Hypothalamus (tissue), 51 donors: ENCODE data around the gene PEX5L.
"Not testable (repeated sequence)": the region's sequence is repeated elsewhere in the genome, so short reads cannot be mapped to it uniquely, and the experiment has no call there.

ENCODE experiments used
- DNase-seq, 51 donors: peaks; one replicate each; lab custom pipeline; 2025; lab: John Stamatoyannopoulos, UW

Gene PEX5L, protein sequence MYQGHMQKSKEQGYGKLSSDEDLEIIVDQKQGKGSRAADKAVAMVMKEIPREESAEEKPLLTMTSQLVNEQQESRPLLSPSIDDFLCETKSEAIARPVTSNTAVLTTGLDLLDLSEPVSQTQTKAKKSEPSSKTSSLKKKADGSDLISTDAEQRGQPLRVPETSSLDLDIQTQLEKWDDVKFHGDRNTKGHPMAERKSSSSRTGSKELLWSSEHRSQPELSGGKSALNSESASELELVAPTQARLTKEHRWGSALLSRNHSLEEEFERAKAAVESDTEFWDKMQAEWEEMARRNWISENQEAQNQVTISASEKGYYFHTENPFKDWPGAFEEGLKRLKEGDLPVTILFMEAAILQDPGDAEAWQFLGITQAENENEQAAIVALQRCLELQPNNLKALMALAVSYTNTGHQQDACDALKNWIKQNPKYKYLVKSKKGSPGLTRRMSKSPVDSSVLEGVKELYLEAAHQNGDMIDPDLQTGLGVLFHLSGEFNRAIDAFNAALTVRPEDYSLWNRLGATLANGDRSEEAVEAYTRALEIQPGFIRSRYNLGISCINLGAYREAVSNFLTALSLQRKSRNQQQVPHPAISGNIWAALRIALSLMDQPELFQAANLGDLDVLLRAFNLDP

GRCh38 chr3:180036671-180037455 lies at the start of gene PEX5L:
PEX5L (minus strand) TSS chr3:180036937; CDS start chr3:180036599, 338 bp downstream.
- DNase-seq, result peak in 48 of 51 donors; percentile 10 to 90 (median 58)

GRCh38 chr3:180085122-180085710 lies 48.5 kb upstream of the PEX5L start:
- DNase-seq, result no peak

GRCh38 chr3:180082699-180083098 lies 46.0 kb upstream of the PEX5L start:
- DNase-seq, result no peak

- no peak for DNase-seq
These were observed 41.9 kb upstream of the PEX5L start for GRCh38 chr3:180078592-180078991.

- no peak for DNase-seq
These were observed 36.8 kb upstream of the PEX5L start for GRCh38 chr3:180073561-180073960.

- DNase-seq, result no peak
These were observed 36.0 kb upstream of the PEX5L start for GRCh38 chr3:180072786-180073185.

- DNase-seq, result no peak
These were observed 34.2 kb upstream of the PEX5L start for GRCh38 chr3:180070925-180071324.

DNA sequence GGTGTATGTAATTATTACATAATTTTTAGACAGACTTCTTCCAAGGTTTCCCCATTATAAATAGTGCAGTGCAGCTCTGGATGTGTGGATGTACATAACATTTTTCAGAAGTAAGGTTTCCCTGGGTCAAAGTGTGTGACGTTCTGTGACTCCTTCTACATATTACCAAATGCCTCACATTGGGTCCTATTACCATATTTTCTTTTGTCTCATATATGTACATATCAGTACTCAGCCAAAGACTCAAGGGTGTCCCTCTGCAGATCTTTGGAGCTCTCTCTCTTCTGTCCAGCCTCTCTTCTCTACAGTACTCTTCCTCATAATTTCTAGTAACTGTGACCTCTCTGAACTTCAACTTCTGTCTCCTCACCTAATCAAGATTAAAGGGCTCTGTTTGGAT lies 31.3 kb upstream of the PEX5L start:
- no peak for DNase-seq

- no peak for DNase-seq
These were observed 29.9 kb upstream of the PEX5L start for GRCh38 chr3:180066598-180066997.

DNA sequence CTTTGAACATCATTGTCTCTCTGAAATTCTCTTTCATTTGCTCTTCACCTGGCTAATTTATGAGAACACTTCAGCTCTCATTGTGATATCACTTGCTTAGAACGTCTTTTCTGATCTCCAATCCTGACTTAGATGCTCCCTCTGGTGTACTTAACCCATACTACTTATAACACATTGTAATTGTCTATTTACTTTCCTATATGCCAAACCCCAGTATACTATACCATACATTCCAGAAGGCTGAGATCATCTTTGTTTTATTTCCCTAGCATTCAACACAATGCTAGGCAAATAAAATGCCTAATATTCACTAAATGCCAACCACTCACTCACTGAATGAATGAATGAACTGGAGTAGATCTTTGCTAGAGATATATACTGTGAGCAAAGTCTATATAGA lies 27.0 kb upstream of the PEX5L start:
- no peak for DNase-seq

GRCh38 chr3:180062771-180063170 lies 26.0 kb upstream of the PEX5L start:
- DNase-seq, result no peak

GRCh38 chr3:180059356-180059755 lies 22.6 kb upstream of the PEX5L start:
- DNase-seq, result no peak

- no peak for DNase-seq
These were observed 21.5 kb upstream of the PEX5L start for GRCh38 chr3:180058238-180058637.

DNA sequence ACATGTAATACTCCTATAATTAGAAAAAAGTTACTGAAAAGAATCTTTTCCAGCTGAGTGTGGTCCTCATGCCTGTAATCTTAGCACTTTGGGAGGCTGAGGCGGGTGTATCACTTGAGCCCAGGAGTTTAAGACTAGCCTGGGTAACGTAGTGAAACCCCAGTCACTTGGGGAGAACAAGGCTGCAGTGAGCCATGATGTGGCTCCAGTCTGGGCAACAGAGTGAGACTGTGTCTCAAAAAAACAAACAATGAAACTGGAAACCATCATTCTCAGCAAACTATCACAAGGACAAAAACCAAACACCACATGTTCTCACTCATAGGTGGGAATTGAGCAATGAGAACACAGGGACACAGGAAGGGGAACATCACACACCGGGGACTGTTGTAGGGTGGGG lies 18.9 kb upstream of the PEX5L start:
- DNase-seq, result not testable (repeated sequence)

DNA sequence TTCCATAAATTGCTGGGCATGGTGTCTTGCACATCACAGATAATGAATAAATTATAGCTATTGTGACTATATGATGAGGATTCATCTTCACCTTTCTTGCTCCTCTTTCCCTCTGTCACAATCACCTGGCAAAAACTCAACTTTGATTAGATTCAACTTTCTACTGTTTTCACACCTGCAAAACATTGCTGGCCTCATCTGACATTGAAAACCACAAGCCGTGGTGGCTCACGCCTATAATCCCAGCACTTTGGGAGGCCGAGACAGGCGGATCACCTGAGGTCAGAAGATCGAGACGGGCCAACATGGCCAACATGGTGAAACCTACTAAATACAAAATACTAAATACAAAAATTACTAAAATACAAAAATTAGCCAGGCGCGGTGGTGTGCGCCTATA lies 12.7 kb upstream of the PEX5L start:
- no peak for DNase-seq

GRCh38 chr3:180048840-180049239 lies 12.1 kb upstream of the PEX5L start:
- DNase-seq, result no peak

GRCh38 chr3:180048103-180048502 lies 11.4 kb upstream of the PEX5L start:
- no peak for DNase-seq

GRCh38 chr3:180040966-180041365 lies 4.2 kb upstream of the PEX5L start:
- DNase-seq, result no peak

DNA sequence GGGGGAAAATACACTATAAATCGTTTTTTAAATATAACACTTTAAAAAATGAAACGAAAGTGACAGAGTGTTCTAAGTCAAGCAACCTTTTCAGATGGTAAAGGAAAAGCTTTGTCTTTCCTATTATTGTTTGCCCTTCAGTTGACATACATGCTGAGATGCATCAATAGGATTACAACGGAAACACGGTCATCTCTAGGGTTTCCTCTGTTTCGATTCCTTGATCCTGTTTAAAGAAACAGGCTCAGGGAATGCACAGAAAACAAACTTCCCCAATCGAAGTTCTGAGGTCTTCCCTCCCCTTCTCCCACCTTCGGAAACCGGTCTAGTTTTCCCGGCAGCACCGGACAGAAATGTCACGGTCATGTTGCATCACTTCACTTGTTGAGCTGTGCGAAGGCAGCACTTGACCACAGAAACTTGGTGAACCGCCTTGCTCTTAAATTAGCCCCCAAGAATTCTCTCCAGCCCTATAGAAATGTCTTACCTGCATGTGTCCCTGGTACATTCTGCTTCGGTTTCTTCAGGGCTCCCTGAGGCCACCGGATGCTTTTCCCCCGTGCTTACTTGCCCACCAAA lies 556 bp downstream of the PEX5L start:
- no peak for DNase-seq

DNA sequence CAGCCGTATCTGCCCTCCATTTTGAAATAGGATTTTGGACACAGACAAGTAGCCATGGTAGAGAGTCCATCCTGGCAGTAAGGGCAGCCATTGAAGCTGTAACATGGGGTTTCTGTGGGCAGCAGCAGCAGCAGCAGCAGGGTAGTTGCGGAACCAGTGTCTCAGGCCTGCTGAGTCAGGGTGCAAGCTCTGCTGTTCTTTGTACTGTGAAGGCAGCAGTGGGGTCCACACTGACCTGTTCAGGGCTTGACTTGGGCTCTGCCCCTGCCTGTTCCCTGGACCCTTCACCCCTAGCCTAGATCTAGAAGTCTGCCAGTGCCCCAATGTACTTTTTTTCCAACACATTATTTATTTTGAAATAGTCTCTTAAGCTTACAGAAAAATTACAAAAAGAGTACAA lies 9.7 kb downstream of the PEX5L start:
- no peak for DNase-seq

DNA sequence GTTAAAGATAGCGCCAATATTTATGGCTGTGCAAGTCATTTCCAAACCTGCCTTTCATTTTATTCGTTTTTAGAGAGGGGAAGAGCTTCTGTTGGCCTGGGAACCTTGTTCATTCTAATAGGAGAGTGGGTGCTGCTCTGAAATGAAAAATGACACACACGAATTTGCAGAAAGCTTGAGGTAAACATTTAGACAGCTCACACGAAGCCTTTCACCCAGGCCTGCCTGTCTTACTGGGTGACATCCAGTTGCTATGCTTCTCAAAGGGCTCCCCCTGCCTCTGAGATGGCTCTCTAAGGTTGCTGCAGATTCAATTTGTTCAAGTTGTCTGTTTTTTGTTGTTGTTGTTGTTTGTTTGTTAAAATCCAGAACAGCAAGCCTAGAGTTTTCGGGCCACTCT lies 18.2 kb downstream of the PEX5L start:
- DNase-seq, result peak in 29 of 51 donors; percentile 1 to 79 (median 22)
